ENCODE results near the gene PCBP2.

- TF ChIP-seq, protein P1, sequence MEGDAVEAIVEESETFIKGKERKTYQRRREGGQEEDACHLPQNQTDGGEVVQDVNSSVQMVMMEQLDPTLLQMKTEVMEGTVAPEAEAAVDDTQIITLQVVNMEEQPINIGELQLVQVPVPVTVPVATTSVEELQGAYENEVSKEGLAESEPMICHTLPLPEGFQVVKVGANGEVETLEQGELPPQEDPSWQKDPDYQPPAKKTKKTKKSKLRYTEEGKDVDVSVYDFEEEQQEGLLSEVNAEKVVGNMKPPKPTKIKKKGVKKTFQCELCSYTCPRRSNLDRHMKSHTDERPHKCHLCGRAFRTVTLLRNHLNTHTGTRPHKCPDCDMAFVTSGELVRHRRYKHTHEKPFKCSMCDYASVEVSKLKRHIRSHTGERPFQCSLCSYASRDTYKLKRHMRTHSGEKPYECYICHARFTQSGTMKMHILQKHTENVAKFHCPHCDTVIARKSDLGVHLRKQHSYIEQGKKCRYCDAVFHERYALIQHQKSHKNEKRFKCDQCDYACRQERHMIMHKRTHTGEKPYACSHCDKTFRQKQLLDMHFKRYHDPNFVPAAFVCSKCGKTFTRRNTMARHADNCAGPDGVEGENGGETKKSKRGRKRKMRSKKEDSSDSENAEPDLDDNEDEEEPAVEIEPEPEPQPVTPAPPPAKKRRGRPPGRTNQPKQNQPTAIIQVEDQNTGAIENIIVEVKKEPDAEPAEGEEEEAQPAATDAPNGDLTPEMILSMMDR (IDR thresholded peaks at IDR 0.05), result no peak
- no peak for TF ChIP-seq POLR2A (IDR thresholded peaks at IDR 0.05)
Measured at GRCh38 chr12:53507603-53507885, 55.6 kb downstream of the PCBP2 start.
